HG03159 (cell line): Measurements from ENCODE around the gene HYAL1.

ENCODE experiments used
- ATAC-seq: cut with Tn5 transposase; IDR thresholded peaks from one replicate; pipeline ENCODE4 v1.9.1; 2021; ENCODE audit warnings: mild to moderate bottlenecking, moderate library complexity; ENCODE audit not compliant: unreplicated experiment

HYAL1 gene

GRCh38 chr3:50303013-50303815 lies at the start of gene HYAL1:
Gene HYAL1 (minus strand): TSS chr3:50303574. CDS start chr3:50302956, 618 bp downstream.
- ATAC-seq: no peak

GRCh38 chr3:50352781-50353180 lies 49.4 kb upstream of the HYAL1 start:
- ATAC-seq: no peak

- ATAC-seq: no peak
Measured at GRCh38 chr3:50351323-50351697, 47.9 kb upstream of the HYAL1 start.

GRCh38 chr3:50350527-50351322 lies 47.4 kb upstream of the HYAL1 start, which contains the start of the genes CYB561D2 and NPRL2:
Gene CYB561D2 (plus strand): TSS chr3:50350862. CDS start chr3:50351434, 572 bp downstream.
Gene NPRL2 (minus strand): TSS chr3:50350775. CDS start chr3:50350652, 123 bp downstream.
- ATAC-seq: peak; percentile 86

GRCh38 chr3:50350213-50350526 lies 46.8 kb upstream of the HYAL1 start:
- no peak for ATAC-seq

GRCh38 chr3:50347187-50347813 lies 43.9 kb upstream of the HYAL1 start:
- ATAC-seq: no peak

GRCh38 chr3:50345586-50346234 lies 42.3 kb upstream of the HYAL1 start, which contains the start of gene ZMYND10:
Gene ZMYND10 (minus strand): TSS chr3:50345732. CDS start chr3:50345579, 153 bp downstream.
- ATAC-seq: no peak

- no peak for ATAC-seq
Measured at GRCh38 chr3:50345008-50345407, 41.6 kb upstream of the HYAL1 start.

- no peak for ATAC-seq
Measured at GRCh38 chr3:50342813-50343633, 39.6 kb upstream of the HYAL1 start.

GRCh38 chr3:50341996-50342650 lies 38.7 kb upstream of the HYAL1 start:
- ATAC-seq: no peak

GRCh38 chr3:50341537-50341936 lies 38.2 kb upstream of the HYAL1 start:
- ATAC-seq: no peak

GRCh38 chr3:50340448-50341329 lies 37.3 kb upstream of the HYAL1 start, which contains the start of gene RASSF1:
Gene RASSF1 (minus strand): TSS chr3:50340836. CDS start chr3:50340805, 31 bp downstream.
- no peak for ATAC-seq

- no peak for ATAC-seq
Measured at GRCh38 chr3:50340147-50340447, 36.7 kb upstream of the HYAL1 start.

- ATAC-seq: no peak
Measured at GRCh38 chr3:50339485-50340146, 36.2 kb upstream of the HYAL1 start.

- no peak for ATAC-seq
Measured at GRCh38 chr3:50338965-50339364, 35.6 kb upstream of the HYAL1 start.

- peak; percentile 77 for ATAC-seq
Measured at GRCh38 chr3:50337175-50337861, 33.9 kb upstream of the HYAL1 start.

GRCh38 chr3:50336452-50337174 lies 33.2 kb upstream of the HYAL1 start:
- ATAC-seq: peak; percentile 23
